H1 (cell line): ENCODE results near the gene PPP1R1A. TPM values are rescaled to one million over a fixed set of nuclear protein-coding genes. Genes with fewer than 3 reads are reported as not detected.

Experiments used
- polyA plus RNA-seq, 7 experiments: library from polyadenylated mRNA; depleted of rRNA in 3 of 7; stranded (reverse) in 5 of 7; unstranded in 2 of 7; fragments of >200 nt in 5 of 7; fragments of 200-250 nt in 2 of 7; gene quantifications; 1 replicate in 5 of 7; 2 replicates in 1 of 7; 4 replicates in 1 of 7; pipeline versions ENCODE4 v1.2.1 to v1.2.3, GENCODE V29; 2011 to 2013; ENCODE audit warnings: missing spikeins in 2 of 7, mixed read lengths in 2 of 7
- total RNA-seq: library from RNA; stranded (reverse); fragmentation: NEBNext Ultra II Directional; extraction: Animal tissue kit (Norgen Biotek cat#: 25700); gene quantifications from 2 replicates; pipeline ENCODE4 v1.2.1, GENCODE V29; 2021

The PPP1R1A gene
- total and polyA plus RNA-seq, 2 of the 8 experiments (the other 6 are each of a cell fraction or from before 2014, with no cell fraction given) = 5.8 to 13.1 TPM

Other genes with a start within 250 kb of the PPP1R1A start
- gene GPR84, start 224.2 kb downstream of the PPP1R1A start, total RNA-seq = not detected in 2 replicates
- gene GPR84, start 224.2 kb downstream of the PPP1R1A start, polyA plus RNA-seq (2011; rRNA removed) = 0.09 and 0.14 TPM in 2 replicates
- gene ZNF385A, start 203.9 kb downstream of the PPP1R1A start, total RNA-seq = 12.1 and 14.3 TPM in 2 replicates
- 5.2 and 7.7 TPM in 2 replicates for gene ZNF385A, start 203.9 kb downstream of the PPP1R1A start, polyA plus RNA-seq (2011; rRNA removed)
- 19.0 and 19.4 TPM in 2 replicates for gene ITGA5, start 169.4 kb downstream of the PPP1R1A start, total RNA-seq
- gene ITGA5, start 169.4 kb downstream of the PPP1R1A start, polyA plus RNA-seq (2011; rRNA removed) = 11.6 and 17.7 TPM in 2 replicates
- gene GTSF1, start 115.1 kb downstream of the PPP1R1A start, total RNA-seq = 0.50 and 1.1 TPM in 2 replicates
- 0.14 and 0.32 TPM in 2 replicates for gene GTSF1, start 115.1 kb downstream of the PPP1R1A start, polyA plus RNA-seq (2011; rRNA removed)
- gene NCKAP1L, start 90.9 kb downstream of the PPP1R1A start, total RNA-seq = not detected in 2 replicates
- 0.02 TPM in 1 of 2 replicates, not detected in the other for gene NCKAP1L, start 90.9 kb downstream of the PPP1R1A start, polyA plus RNA-seq (2011; rRNA removed)
- 0.78 and 0.90 TPM in 2 replicates for gene PDE1B, start 39.1 kb downstream of the PPP1R1A start, total RNA-seq
- gene PDE1B, start 39.1 kb downstream of the PPP1R1A start, polyA plus RNA-seq (2011; rRNA removed) = 1.8 and 2.3 TPM in 2 replicates
- not detected in 2 replicates for gene LACRT, start 46.2 kb upstream of the PPP1R1A start, total RNA-seq
- gene LACRT, start 46.2 kb upstream of the PPP1R1A start, polyA plus RNA-seq (2011; rRNA removed) = not detected in 2 replicates
- not detected in 2 replicates for gene DCD, start 59.7 kb upstream of the PPP1R1A start, total RNA-seq
- gene DCD, start 59.7 kb upstream of the PPP1R1A start, polyA plus RNA-seq (2011; rRNA removed) = not detected in 2 replicates